ENCODE data around the gene RC3H2. TPM values are rescaled to one million over a fixed set of nuclear protein-coding genes. Genes with fewer than 3 reads are reported as not detected.

The RC3H2 gene
- total and polyA plus RNA-seq, 2 of the 8 experiments (the other 6 are each of a cell fraction or from before 2014, with no cell fraction given) = 11.2 to 38.4 TPM

DNA sequence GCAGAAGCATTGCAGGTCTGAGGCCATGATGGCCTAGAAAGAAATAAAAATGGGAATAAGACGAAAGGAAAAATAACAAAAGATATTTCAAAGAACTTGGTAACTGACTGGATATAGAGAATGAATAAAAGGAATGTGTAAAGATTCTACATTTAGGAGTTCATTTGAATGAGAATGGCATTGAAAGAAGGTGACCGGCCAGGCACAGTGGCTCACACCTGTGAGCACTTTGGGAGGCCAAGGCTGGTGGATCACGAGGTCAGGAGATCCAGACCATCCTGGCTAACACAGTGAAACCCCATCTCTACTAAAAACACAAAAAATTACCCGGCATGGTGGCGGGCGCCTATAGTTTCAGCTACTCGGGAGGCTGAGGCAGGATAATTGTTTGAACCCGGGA lies 17.6 kb upstream of the RC3H2 start:
- ChIA-PET CTCF (ENCODE audit: partially characterized antibody) (interaction anchor here (0.7 to 1.4 kb wide), 2 partner anchors 43 to 69 kb away, joined by 4 to 5 read pairs; no protein-coding TSS in a partner anchor), POLR2A (ENCODE audit: partially characterized antibody) (interaction anchor here (2.0 to 4.1 kb wide), 3 partner anchors 9 to 18 kb away, joined by 7 to 44 read pairs (median 13); partner anchors contain the start of genes RABGAP1, ZBTB26 and ZBTB6)
- Histone ChIP-seq H2BK120ac (replicated peaks; ENCODE audit: low read depth, low read length) (no peak overlapping the region), H2AK5ac (ENCODE audit: low read depth, low read length) (no peak overlapping the region), H3K9me3 (ENCODE audit: insufficient read depth in 2 of 2, low read depth in 1 of 2, low read length in 1 of 2) (no peaks in the 10 kb centered on the region), H3K36me3 (ENCODE audit: control insufficient read depth in 2 of 4, insufficient read depth in 4 of 4, low read length in 3 of 4) (peaks cover 2 to 13% (median 7%) of the 10 kb centered on the region in 4 experiments; a peak in 6 of 8 replicates), H2BK20ac (ENCODE audit: low read length) (no peak overlapping the region), H3K27ac (ENCODE audit: low read depth, low read length) (no peak overlapping the region), H4K8ac (ENCODE audit: extremely low read depth, insufficient read depth, low read length) (no peak overlapping the region), H3K79me1 (ENCODE audit: low read depth, low read length) (no peaks in the 10 kb centered on the region), H2BK12ac (ENCODE audit: low read depth, low read length) (no peak overlapping the region), H3K23ac (ENCODE audit: insufficient read length) (no peak overlapping the region), H3K9ac (replicated peaks in 1 of 4; ENCODE audit: extremely low read depth in 1 of 4, low read depth in 3 of 4, low read length in 3 of 4) (no peak overlapping the region), H3K4me3 (ENCODE audit: extremely low read depth in 1 of 4, insufficient read depth in 2 of 4, low read depth in 3 of 4, low read length in 4 of 4) (peak overlapping the region in 1 of 4 experiments; percentile 25; a peak in 1 of 8 replicates), H3K56ac (replicated peaks; ENCODE audit: insufficient read length, low read depth, low read length) (no peak overlapping the region), H3K4me1 (replicated peaks in 1 of 4; ENCODE audit: control insufficient read depth in 3 of 4, insufficient read depth in 4 of 4, low read length in 3 of 4) (peaks cover 0 to 13% (median 5%) of the 10 kb centered on the region in 4 experiments; a peak in 5 of 7 replicates), H4K5ac (ENCODE audit: insufficient read length, low read depth, low read length) (peak overlapping the region; percentile 44), H2AFZ (ENCODE audit: low read length) (no peak overlapping the region), H3K79me2 (ENCODE audit: control insufficient read depth in 1 of 2, insufficient read depth in 2 of 2, low read length in 2 of 2) (peaks cover 0 to 60% of the 10 kb centered on the region in 2 experiments; a peak in 2 of 4 replicates), H2BK5ac (ENCODE audit: low read depth, low read length) (no peak overlapping the region; the same call in 1 of the 2 replicates), H3K18ac (ENCODE audit: extremely low read depth, low read length) (no peak overlapping the region), H3K4ac (replicated peaks; ENCODE audit: insufficient read length, low read depth, low read length) (no peak overlapping the region), H2BK15ac (ENCODE audit: low read length) (no peak overlapping the region), H3K4me2 (ENCODE audit: insufficient read depth in 1 of 2, low read depth in 2 of 2, low read length in 2 of 2) (peak overlapping the region; percentile 41 to 52; a peak in 3 of 4 replicates), H3K27me3 (replicated peaks in 1 of 4; ENCODE audit: control insufficient read depth in 3 of 4, extremely low read depth in 1 of 4, insufficient read depth in 3 of 4, low read length in 3 of 4) (no peaks in the 10 kb centered on the region), H3K23me2 (ENCODE audit: low read depth, low read length) (no peaks in the 10 kb centered on the region; the same call in 1 of the 2 replicates), H4K20me1 (replicated peaks in 1 of 2; ENCODE audit: control insufficient read depth in 1 of 2, insufficient read depth in 2 of 2, low read length in 2 of 2) (no peaks in the 10 kb centered on the region), H3K14ac (ENCODE audit: insufficient read length) (no peak overlapping the region), H4K91ac (replicated peaks; ENCODE audit: insufficient read length, low read length) (no peak overlapping the region)
- no peak for DNase-seq (ENCODE audit: low read depth in 1 of 2, low spot score in 2 of 2)
- 54% methylated on average over 8 of the region's 8 CpGs; no CpG with 5 or more reads in 1 of the 2 experiments for WGBS, 2 experiments (ENCODE audit: extremely low coverage in 1 of 2, insufficient coverage in 1 of 2, insufficient read length in 1 of 2, insufficient replicate concordance in 2 of 2, low coverage in 1 of 2, low lambda C conversion rate in 2 of 2, missing lambda C conversion rate in 1 of 2)
- FAIRE-seq = no peak
- TF ChIP-seq CTBP2 (IDR thresholded peaks at IDR 0.05; ENCODE audit: borderline replicate concordance, insufficient read depth, insufficient read length, low read length) (no peak), KDM1A (IDR thresholded peaks at IDR 0.05; ENCODE audit: borderline replicate concordance, low read length) (no peak), RXRA (IDR thresholded peaks at IDR 0.05; ENCODE audit: insufficient read depth, low read depth, low read length) (no peak), RBBP5 (IDR thresholded peaks at IDR 0.05; ENCODE audit: borderline replicate concordance, low read depth, low read length) (no peak), SUZ12 (IDR thresholded peaks at IDR 0.05; ENCODE audit: low read length) (no peak), CREB1 (IDR thresholded peaks at IDR 0.05) (no peak), JUND (IDR thresholded peaks at IDR 0.05; ENCODE audit: low read length) (no peak), TAF7 (optimal IDR thresholded peaks at IDR 0.05; ENCODE audit: borderline replicate concordance, low read depth, low read length) (no peak)
